ENCODE results near the gene OS9.

GRCh38 chr12:57731411-57732080 is 37.6 kb downstream of the OS9 start:
- TF ChIP-seq EZH2 (IDR thresholded peaks at IDR 0.05) = no peak
- no peak for TF ChIP-seq POLR2AphosphoS5 (IDR thresholded peaks at IDR 0.05; ENCODE audit: borderline replicate concordance, low read depth, low read length)
- no peak for TF ChIP-seq FOXP2 (optimal IDR thresholded peaks at IDR 0.05; ENCODE audit: control extremely low read depth, extremely low read length, insufficient read depth)
